ENCODE data around the gene NME9.

The NME9 gene

DNA sequence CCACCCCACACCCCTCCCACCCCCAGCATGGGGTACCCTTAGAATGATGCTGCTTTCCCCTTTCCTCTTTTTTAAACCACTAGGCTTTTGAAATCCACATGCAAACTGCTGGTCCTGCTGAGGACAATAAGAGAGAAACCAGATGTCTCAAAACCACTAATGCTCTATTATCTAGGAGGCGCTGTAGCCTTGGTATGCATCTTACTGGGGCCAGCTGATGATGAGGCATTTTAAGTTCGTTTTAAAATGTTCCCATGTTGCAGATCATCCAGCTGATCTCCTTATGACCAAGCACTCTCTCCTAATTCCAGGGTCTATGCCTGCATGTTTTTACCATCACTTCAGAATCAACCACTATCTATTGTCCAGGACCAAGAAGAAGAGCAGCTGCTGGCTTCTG lies 1.3 kb downstream of the NME9 start:
- Histone ChIP-seq H3K4ac (ENCODE audit: low read length) (no peak overlapping the region), H4K8ac (ENCODE audit: low read depth, low read length) (no peak overlapping the region), H3K23ac (ENCODE audit: low read depth, low read length, poor library complexity) (no peak overlapping the region), H2BK12ac (ENCODE audit: low read length) (no peak overlapping the region), H3K27ac (replicated peaks; ENCODE audit: low read length) (no peak overlapping the region), H3K9me3 (replicated peaks in 1 of 2; ENCODE audit: control insufficient read depth in 2 of 2, insufficient read depth in 1 of 2, low read depth in 1 of 2, low read length in 2 of 2) (no peaks in the 10 kb centered on the region), H3K4me3 (ENCODE audit: low read length in 2 of 2) (no peak overlapping the region), H3K27me3 (ENCODE audit: control insufficient read depth in 3 of 3, insufficient read depth in 3 of 3, low read depth in 1 of 3, low read length in 3 of 3) (peaks cover 0 to 6% (median 0%) of the 10 kb centered on the region in 3 experiments), H2BK120ac (ENCODE audit: low read depth, low read length) (no peak overlapping the region), H2AFZ (ENCODE audit: low read length) (no peak overlapping the region), H2BK15ac (ENCODE audit: low read length) (no peak overlapping the region), H3K79me1 (ENCODE audit: low read depth, low read length) (no peaks in the 10 kb centered on the region), H2AK5ac (ENCODE audit: low read depth, low read length) (no peak overlapping the region), H3K9ac (ENCODE audit: low read depth, low read length, poor library complexity) (no peak overlapping the region), H2BK5ac (ENCODE audit: low read length) (no peak overlapping the region), H3K4me2 (ENCODE audit: insufficient read depth, low read length, poor library complexity, severe bottlenecking) (no peak overlapping the region), H3K14ac (ENCODE audit: low read length) (no peak overlapping the region), H3K4me1 (ENCODE audit: control insufficient read depth in 2 of 2, insufficient read depth in 1 of 2, low read depth in 1 of 2, low read length in 2 of 2) (peaks cover 1 to 7% of the 10 kb centered on the region in 2 donors), H3K18ac (ENCODE audit: low read length) (no peak overlapping the region), H3K36me3 (replicated peaks in 1 of 2; ENCODE audit: control insufficient read depth in 2 of 2, insufficient read depth in 2 of 2, low read length in 2 of 2) (no peaks in the 10 kb centered on the region), H4K91ac (ENCODE audit: low read depth, low read length, poor library complexity) (no peak overlapping the region)
- DNase-seq (ENCODE audit: low spot score), result no peak
- WGBS, 2 donors (ENCODE audit: extremely low coverage in 2 of 2, insufficient read length in 2 of 2, insufficient replicate concordance in 1 of 2), result no CpG with 5 or more reads among the region's 2 CpGs

DNA sequence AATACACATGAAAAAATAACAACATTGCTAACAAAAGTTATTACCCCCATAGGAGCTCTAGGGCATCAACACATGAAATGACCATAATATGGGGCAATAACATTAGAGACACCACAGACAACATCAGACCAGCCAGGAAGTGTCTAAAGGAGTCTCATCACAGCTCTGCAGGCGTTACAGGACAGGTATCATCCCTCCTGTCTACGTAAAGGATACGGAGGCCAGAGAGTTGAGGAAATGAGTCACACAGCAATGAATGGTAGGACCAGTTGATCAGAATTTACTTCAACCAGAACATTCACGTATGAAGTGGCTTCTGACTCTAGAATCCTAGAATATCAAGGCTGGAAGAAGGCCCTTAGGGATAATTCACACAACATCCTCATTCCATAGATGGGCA lies 1.8 kb downstream of the NME9 start:
- no peak overlapping the region for H2BK15ac ChIP-seq (ENCODE audit: low read length)
- no peaks in the 10 kb centered on the region for H3K9me3 ChIP-seq (replicated peaks in 1 of 2; ENCODE audit: control insufficient read depth in 2 of 2, insufficient read depth in 1 of 2, low read depth in 1 of 2, low read length in 2 of 2)
- H4K8ac ChIP-seq (ENCODE audit: low read depth, low read length), result no peak overlapping the region
- H3K23ac ChIP-seq (ENCODE audit: low read depth, low read length, poor library complexity), result no peak overlapping the region
- no peak overlapping the region for H3K4me3 ChIP-seq (ENCODE audit: low read length in 2 of 2)
- no peak overlapping the region for H2BK5ac ChIP-seq (ENCODE audit: low read length)
- no peaks in the 10 kb centered on the region for H3K36me3 ChIP-seq (replicated peaks in 1 of 2; ENCODE audit: control insufficient read depth in 2 of 2, insufficient read depth in 2 of 2, low read length in 2 of 2)
- peaks cover 0 to 6% (median 0%) of the 10 kb centered on the region in 3 experiments for H3K27me3 ChIP-seq (ENCODE audit: control insufficient read depth in 3 of 3, insufficient read depth in 3 of 3, low read depth in 1 of 3, low read length in 3 of 3)
- H3K27ac ChIP-seq (replicated peaks; ENCODE audit: low read length), result no peak overlapping the region
- no peaks in the 10 kb centered on the region for H3K79me1 ChIP-seq (ENCODE audit: low read depth, low read length)
- no peak overlapping the region for H4K91ac ChIP-seq (ENCODE audit: low read depth, low read length, poor library complexity)
- peaks cover 1 to 7% of the 10 kb centered on the region in 2 donors for H3K4me1 ChIP-seq (ENCODE audit: control insufficient read depth in 2 of 2, insufficient read depth in 1 of 2, low read depth in 1 of 2, low read length in 2 of 2)
- no peak overlapping the region for H2AK5ac ChIP-seq (ENCODE audit: low read depth, low read length)
- no peak overlapping the region for H3K18ac ChIP-seq (ENCODE audit: low read length)
- DNase-seq (ENCODE audit: low spot score), result no peak
- WGBS, 2 donors (ENCODE audit: extremely low coverage in 2 of 2, insufficient read length in 2 of 2, insufficient replicate concordance in 1 of 2), result no CpG with 5 or more reads among the region's 4 CpGs
- H3K4ac ChIP-seq (ENCODE audit: low read length), result no peak overlapping the region
- H3K14ac ChIP-seq (ENCODE audit: low read length), result no peak overlapping the region
- H2BK120ac ChIP-seq (ENCODE audit: low read depth, low read length), result no peak overlapping the region
- no peak overlapping the region for H2AFZ ChIP-seq (ENCODE audit: low read length)
- no peak overlapping the region for H3K4me2 ChIP-seq (ENCODE audit: insufficient read depth, low read length, poor library complexity, severe bottlenecking)
- H2BK12ac ChIP-seq (ENCODE audit: low read length), result no peak overlapping the region
- H3K9ac ChIP-seq (ENCODE audit: low read depth, low read length, poor library complexity), result no peak overlapping the region

DNA sequence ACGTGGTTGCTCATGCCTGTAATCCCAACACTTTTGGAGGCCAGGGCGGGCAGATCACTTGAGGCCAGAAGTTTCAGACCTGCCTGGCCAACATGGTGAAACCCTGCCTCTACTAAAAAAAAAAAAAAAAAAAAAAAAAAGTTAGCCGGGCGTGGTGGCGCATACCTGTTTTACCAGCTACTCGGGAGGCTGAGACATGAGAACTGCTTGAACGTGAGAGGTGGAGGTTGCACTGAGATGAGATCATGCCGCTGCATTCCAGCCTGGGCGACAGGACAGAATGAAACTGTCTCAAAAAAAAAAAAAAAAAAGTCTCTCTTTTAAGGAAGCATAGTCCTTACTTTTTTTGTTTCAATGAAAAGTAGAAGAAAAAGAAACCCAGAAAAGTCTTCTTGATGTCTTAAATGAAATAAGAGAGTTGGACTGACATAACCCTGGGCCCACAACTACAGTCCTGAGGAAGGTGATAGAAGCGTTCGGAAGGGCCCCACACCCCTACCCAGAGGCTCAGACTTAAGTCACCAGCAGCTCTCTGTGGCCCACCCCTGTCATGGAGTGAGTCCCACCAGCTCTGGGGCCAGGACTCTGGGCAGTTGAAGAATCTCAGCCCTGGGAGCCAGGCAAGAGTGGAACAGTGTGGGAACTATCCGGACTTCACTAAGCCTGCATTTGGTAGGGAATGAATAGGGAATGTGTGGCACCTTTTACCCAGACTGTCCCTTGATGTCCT lies 2.6 kb downstream of the NME9 start:
- Histone ChIP-seq H2BK15ac (ENCODE audit: low read length) (no peak overlapping the region), H3K4me1 (ENCODE audit: control insufficient read depth in 2 of 2, insufficient read depth in 1 of 2, low read depth in 1 of 2, low read length in 2 of 2) (peaks cover 2 to 11% of the 10 kb centered on the region in 2 donors), H2BK5ac (ENCODE audit: low read length) (no peak overlapping the region), H3K27me3 (ENCODE audit: control insufficient read depth in 3 of 3, insufficient read depth in 3 of 3, low read depth in 1 of 3, low read length in 3 of 3) (peaks cover 0 to 6% (median 0%) of the 10 kb centered on the region in 3 experiments), H3K4me3 (ENCODE audit: low read length in 2 of 2) (no peak overlapping the region), H3K79me1 (ENCODE audit: low read depth, low read length) (no peaks in the 10 kb centered on the region), H3K27ac (replicated peaks; ENCODE audit: low read length) (no peak overlapping the region), H4K8ac (ENCODE audit: low read depth, low read length) (no peak overlapping the region), H3K4ac (ENCODE audit: low read length) (no peak overlapping the region), H3K4me2 (ENCODE audit: insufficient read depth, low read length, poor library complexity, severe bottlenecking) (no peak overlapping the region), H2BK12ac (ENCODE audit: low read length) (no peak overlapping the region), H4K91ac (ENCODE audit: low read depth, low read length, poor library complexity) (no peak overlapping the region), H2AK5ac (ENCODE audit: low read depth, low read length) (no peak overlapping the region), H3K9me3 (replicated peaks in 1 of 2; ENCODE audit: control insufficient read depth in 2 of 2, insufficient read depth in 1 of 2, low read depth in 1 of 2, low read length in 2 of 2) (no peaks in the 10 kb centered on the region), H3K9ac (ENCODE audit: low read depth, low read length, poor library complexity) (no peak overlapping the region), H3K23ac (ENCODE audit: low read depth, low read length, poor library complexity) (no peak overlapping the region), H2AFZ (ENCODE audit: low read length) (no peak overlapping the region), H3K18ac (ENCODE audit: low read length) (no peak overlapping the region), H2BK120ac (ENCODE audit: low read depth, low read length) (peak overlapping the region; percentile 75), H3K36me3 (replicated peaks in 1 of 2; ENCODE audit: control insufficient read depth in 2 of 2, insufficient read depth in 2 of 2, low read length in 2 of 2) (no peaks in the 10 kb centered on the region), H3K14ac (ENCODE audit: low read length) (no peak overlapping the region)
- no peak for DNase-seq (ENCODE audit: low spot score)
- no CpG with 5 or more reads among the region's 12 CpGs for WGBS, 2 donors (ENCODE audit: extremely low coverage in 2 of 2, insufficient read length in 2 of 2, insufficient replicate concordance in 1 of 2)

- Histone ChIP-seq H3K14ac (ENCODE audit: low read length) (no peak overlapping the region), H3K36me3 (replicated peaks in 1 of 2; ENCODE audit: control insufficient read depth in 2 of 2, insufficient read depth in 2 of 2, low read length in 2 of 2) (no peaks in the 10 kb centered on the region), H4K8ac (ENCODE audit: low read depth, low read length) (no peak overlapping the region), H2BK12ac (ENCODE audit: low read length) (no peak overlapping the region), H2BK120ac (ENCODE audit: low read depth, low read length) (no peak overlapping the region), H2BK15ac (ENCODE audit: low read length) (no peak overlapping the region), H3K4ac (ENCODE audit: low read length) (no peak overlapping the region), H3K79me1 (ENCODE audit: low read depth, low read length) (no peaks in the 10 kb centered on the region), H3K4me1 (ENCODE audit: control insufficient read depth in 2 of 2, insufficient read depth in 1 of 2, low read depth in 1 of 2, low read length in 2 of 2) (peaks cover 2 to 11% of the 10 kb centered on the region in 2 donors), H2AFZ (ENCODE audit: low read length) (no peak overlapping the region), H3K18ac (ENCODE audit: low read length) (no peak overlapping the region), H3K4me2 (ENCODE audit: insufficient read depth, low read length, poor library complexity, severe bottlenecking) (no peak overlapping the region), H3K9me3 (replicated peaks in 1 of 2; ENCODE audit: control insufficient read depth in 2 of 2, insufficient read depth in 1 of 2, low read depth in 1 of 2, low read length in 2 of 2) (no peaks in the 10 kb centered on the region), H2BK5ac (ENCODE audit: low read length) (no peak overlapping the region), H3K9ac (ENCODE audit: low read depth, low read length, poor library complexity) (no peak overlapping the region), H2AK5ac (ENCODE audit: low read depth, low read length) (no peak overlapping the region), H3K27ac (replicated peaks; ENCODE audit: low read length) (no peak overlapping the region), H3K4me3 (ENCODE audit: low read length in 2 of 2) (no peak overlapping the region), H3K23ac (ENCODE audit: low read depth, low read length, poor library complexity) (no peak overlapping the region), H4K91ac (ENCODE audit: low read depth, low read length, poor library complexity) (no peak overlapping the region), H3K27me3 (ENCODE audit: control insufficient read depth in 3 of 3, insufficient read depth in 3 of 3, low read depth in 1 of 3, low read length in 3 of 3) (peaks cover 0 to 6% (median 0%) of the 10 kb centered on the region in 3 experiments)
- DNase-seq (ENCODE audit: low spot score), result no peak
These were observed 3.7 kb downstream of the NME9 start for GRCh38 chr3:138325990-138326389.

Data from neuronal stem cell (in vitro differentiated cells).